Upper lobe of left lung (tissue), 6 donors: ENCODE measurements around the gene BABAM2. TPM values are rescaled to one million over a fixed set of nuclear protein-coding genes. Genes with fewer than 3 reads are reported as not detected.
"Not testable (repeated sequence)": the region's sequence is repeated elsewhere in the genome, so short reads cannot be mapped to it uniquely, and the experiment has no call there.

ENCODE experiments used
- ATAC-seq, 2 donors: fragments of 200-7000 bp; cut with Tn5 transposase; one replicate each; pipeline ENCODE4 v1.9.1; 2022; ENCODE audit warnings: mild to moderate bottlenecking in 2 of 2, moderate library complexity in 2 of 2; ENCODE audit not compliant: low FRiP score in 2 of 2
- DNase-seq, 2 donors: peaks; one replicate each; pipeline ENCODE4 v3.0.0-alpha.2; 2019 to 2020
- H3K27ac ChIP-seq, 4 donors: fragments of 200-600 bp; sonication (generic); one replicate each; pipeline ENCODE4 v1.5.1; 2016 to 2019
- H3K27me3 ChIP-seq, 4 donors: fragments of 200-600 bp; sonication (generic); one replicate each; pipeline ENCODE4 v1.5.1; 2017 to 2019
- H3K36me3 ChIP-seq, 4 donors: fragments of 200-600 bp; sonication (generic); one replicate each; pipeline ENCODE4 v1.5.1; 2016 to 2019
- H3K4me1 ChIP-seq, 4 donors: fragments of 200-600 bp; sonication (generic); one replicate each; pipeline ENCODE4 v1.5.1; 2018 to 2019
- H3K4me3 ChIP-seq, 4 donors: fragments of 200-600 bp; sonication (generic); one replicate each; pipeline ENCODE4 v1.5.1; 2017 to 2019; ENCODE audit warnings: mild to moderate bottlenecking in 2 of 4, moderate library complexity in 1 of 4
- H3K9me3 ChIP-seq, 4 donors: fragments of 200-600 bp; sonication (generic); one replicate each; pipeline ENCODE4 v1.5.1; 2018 to 2019
- EP300 ChIP-seq, 4 donors: sonication (generic); formaldehyde crosslinking; IDR thresholded peaks; one replicate each; pipeline ENCODE4 v1.5.1; 2017; ENCODE audit warnings: antibody characterized with exemption in 4 of 4, control low read depth in 2 of 4
- POLR2A ChIP-seq, 4 donors: fragments of 450-650 bp; IDR thresholded peaks; one replicate each; pipeline ENCODE4 v1.5.1; 2016 to 2017; ENCODE audit warnings: antibody characterized with exemption in 4 of 4, mild to moderate bottlenecking in 2 of 4
- POLR2AphosphoS5 ChIP-seq, 2 donors: sonication (generic); formaldehyde crosslinking; IDR thresholded peaks; one replicate each; pipeline ENCODE4 v1.5.1; 2017; ENCODE audit warnings: antibody characterized with exemption in 2 of 2
- WGBS, 2 donors: methylation state at CpG; one replicate each; pipeline ENCODE4 v1.1.5; 2017 to 2018; 5-methylcytosine and 5-hydroxymethylcytosine counted together
- total RNA-seq, 6 donors: library from RNA; depleted of rRNA in 4 of 6; stranded (reverse); fragments of >200 nt in 4 of 6; gene quantifications; one replicate each; pipeline versions ENCODE4 v1.1.0 to v1.2.1, GENCODE V29; 2016 to 2021
- TF ChIP-seq, protein P1 (sequence below), 6 experiments: fragments of 450-650 bp in 4 of 6; fragments of 200-600 bp in 2 of 6; sonication (generic) in 2 of 6; IDR thresholded peaks; one replicate each; pipeline ENCODE4 v1.5.1; 2016 to 2019; ENCODE audit warnings: antibody characterized with exemption in 6 of 6
- donor health status: DM: no; HTN: no; CAD: no; lungs with moderate emphysema.
- donor health status: DM: no; HTN: yes; CAD: no; lungs with severe emphysema.

BABAM2 gene
- total RNA-seq, 6 donors from 2014 or later: 23.0 to 44.0 (median 38.2) TPM

DNA sequence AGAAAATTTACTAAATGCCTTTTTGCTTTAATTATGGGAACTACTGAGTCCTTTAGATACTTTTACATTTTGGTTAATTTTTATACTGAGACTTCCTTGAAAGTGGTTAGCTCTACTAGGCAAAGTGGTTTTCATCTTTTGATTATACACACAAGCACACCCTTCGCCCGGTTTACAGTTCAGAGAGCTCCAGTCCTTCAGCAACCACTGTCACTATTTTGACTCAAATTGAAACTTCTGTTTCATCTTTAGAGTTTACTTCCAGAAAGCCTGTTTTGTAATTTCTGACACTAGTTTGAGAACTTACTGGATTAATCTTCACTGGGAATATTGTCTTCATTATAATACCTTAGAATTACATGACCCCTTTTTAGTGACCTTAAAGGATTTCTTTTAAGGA lies 361.8 kb downstream of the BABAM2 start:
- H3K4me1 ChIP-seq: no peaks in the 10 kb centered on the region
- H3K9me3 ChIP-seq: no peaks in the 10 kb centered on the region
- no peaks in the 10 kb centered on the region for H3K36me3 ChIP-seq
- DNase-seq: no peak
- WGBS, 2 donors: 73 to 79% methylated on average over 2 of the region's 2 CpGs
- TF ChIP-seq POLR2AphosphoS5 (IDR thresholded peaks at IDR 0.05): no peak
- TF ChIP-seq, protein P1, sequence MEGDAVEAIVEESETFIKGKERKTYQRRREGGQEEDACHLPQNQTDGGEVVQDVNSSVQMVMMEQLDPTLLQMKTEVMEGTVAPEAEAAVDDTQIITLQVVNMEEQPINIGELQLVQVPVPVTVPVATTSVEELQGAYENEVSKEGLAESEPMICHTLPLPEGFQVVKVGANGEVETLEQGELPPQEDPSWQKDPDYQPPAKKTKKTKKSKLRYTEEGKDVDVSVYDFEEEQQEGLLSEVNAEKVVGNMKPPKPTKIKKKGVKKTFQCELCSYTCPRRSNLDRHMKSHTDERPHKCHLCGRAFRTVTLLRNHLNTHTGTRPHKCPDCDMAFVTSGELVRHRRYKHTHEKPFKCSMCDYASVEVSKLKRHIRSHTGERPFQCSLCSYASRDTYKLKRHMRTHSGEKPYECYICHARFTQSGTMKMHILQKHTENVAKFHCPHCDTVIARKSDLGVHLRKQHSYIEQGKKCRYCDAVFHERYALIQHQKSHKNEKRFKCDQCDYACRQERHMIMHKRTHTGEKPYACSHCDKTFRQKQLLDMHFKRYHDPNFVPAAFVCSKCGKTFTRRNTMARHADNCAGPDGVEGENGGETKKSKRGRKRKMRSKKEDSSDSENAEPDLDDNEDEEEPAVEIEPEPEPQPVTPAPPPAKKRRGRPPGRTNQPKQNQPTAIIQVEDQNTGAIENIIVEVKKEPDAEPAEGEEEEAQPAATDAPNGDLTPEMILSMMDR (IDR thresholded peaks at IDR 0.05): no peak
- no peak for TF ChIP-seq POLR2A (IDR thresholded peaks at IDR 0.05)
- TF ChIP-seq EP300 (IDR thresholded peaks at IDR 0.05): no peak
- H3K27ac ChIP-seq: no peak overlapping the region
- no peak overlapping the region for H3K4me3 ChIP-seq
- ATAC-seq: no peak
- no peaks in the 10 kb centered on the region for H3K27me3 ChIP-seq

DNA sequence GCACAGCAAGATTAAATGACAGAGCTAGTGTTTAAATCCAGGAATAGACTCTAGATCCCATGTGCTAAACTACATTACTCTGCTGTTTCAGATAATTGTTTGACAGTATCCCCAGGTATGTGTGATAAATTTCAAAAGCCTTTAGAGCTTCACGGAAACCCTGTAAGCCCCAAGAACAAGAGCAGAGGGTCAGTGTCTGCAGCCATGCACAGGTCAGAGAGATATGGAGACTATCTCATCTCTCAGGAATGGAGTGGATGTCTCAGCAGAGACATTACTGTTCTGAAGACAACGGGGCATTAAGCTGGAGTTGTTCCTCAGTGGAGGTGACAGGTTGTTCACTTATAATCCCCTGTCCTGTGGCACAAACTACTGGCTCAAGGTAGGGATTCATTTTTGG lies 363.0 kb downstream of the BABAM2 start:
- ATAC-seq (no peak), DNase-seq (no peak)
- Histone ChIP-seq H3K4me3 (no peak overlapping the region), H3K4me1 (no peaks in the 10 kb centered on the region), H3K27me3 (no peaks in the 10 kb centered on the region), H3K36me3 (peaks cover 0 to 3% (median 0%) of the 10 kb centered on the region in 4 donors), H3K9me3 (no peaks in the 10 kb centered on the region), H3K27ac (no peak overlapping the region)
- TF ChIP-seq, protein P1 (IDR thresholded peaks at IDR 0.05): no peak
- TF ChIP-seq POLR2A (IDR thresholded peaks at IDR 0.05) (no peak), EP300 (IDR thresholded peaks at IDR 0.05) (no peak), POLR2AphosphoS5 (IDR thresholded peaks at IDR 0.05) (no peak)
- WGBS, 2 donors: 92 to 96% methylated on average over 2 of the region's 2 CpGs

DNA sequence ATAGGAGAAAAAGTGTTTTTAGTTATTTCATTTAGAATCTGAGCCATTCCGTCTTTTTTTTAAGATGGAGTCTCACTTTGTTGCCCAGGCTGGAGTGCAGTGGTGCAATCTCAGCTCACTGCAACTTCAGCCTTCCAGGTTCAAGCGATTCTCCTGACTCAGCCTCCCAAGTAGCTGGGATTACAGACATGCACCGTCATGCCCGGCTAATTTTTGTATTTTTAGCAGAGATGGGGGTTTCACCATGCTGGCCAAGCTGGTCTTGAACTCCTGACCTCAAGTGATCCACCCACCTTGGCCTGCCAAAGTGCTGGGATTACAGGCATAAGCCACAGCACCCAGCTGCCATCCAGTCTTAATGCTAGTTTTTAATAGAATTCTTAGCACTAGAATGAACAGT lies 364.7 kb downstream of the BABAM2 start:
- H3K4me1 ChIP-seq, ATAC-seq, H3K4me3 ChIP-seq, H3K27ac ChIP-seq, H3K27me3 ChIP-seq, H3K9me3 ChIP-seq, H3K36me3 ChIP-seq, DNase-seq: not testable (repeated sequence)
- WGBS, 2 donors: 98 to 99% methylated on average over 4 of the region's 4 CpGs

DNA sequence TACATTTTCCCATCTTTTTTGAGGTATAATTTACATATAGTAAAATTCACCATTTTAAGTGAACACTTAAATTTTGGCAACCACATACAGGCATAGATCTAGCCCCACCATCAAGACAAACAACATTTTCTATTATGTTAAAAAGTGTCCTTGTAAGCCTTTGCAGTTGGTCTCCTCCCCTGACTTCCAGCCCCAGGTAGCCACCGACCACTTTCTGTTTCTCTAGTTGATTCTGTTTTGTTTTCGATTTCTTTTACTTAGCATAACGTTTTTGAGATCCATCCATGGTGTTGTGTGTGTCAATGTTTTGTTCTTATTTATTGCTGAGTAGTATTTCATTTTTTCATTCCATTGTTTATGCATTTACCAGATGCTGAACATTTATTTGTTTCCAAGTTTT lies 366.7 kb downstream of the BABAM2 start:
- Histone ChIP-seq H3K27me3 (no peaks in the 10 kb centered on the region), H3K4me3 (no peak overlapping the region), H3K4me1 (no peaks in the 10 kb centered on the region), H3K36me3 (peaks cover 0 to 3% (median 0%) of the 10 kb centered on the region in 4 donors), H3K27ac (no peak overlapping the region), H3K9me3 (no peaks in the 10 kb centered on the region)
- WGBS, 2 donors: 83 to 85% methylated on average over 3 of the region's 3 CpGs
- no peak for ATAC-seq
- no peak for DNase-seq
- TF ChIP-seq POLR2AphosphoS5 (IDR thresholded peaks at IDR 0.05) (no peak), EP300 (IDR thresholded peaks at IDR 0.05) (no peak), POLR2A (IDR thresholded peaks at IDR 0.05) (no peak)
- TF ChIP-seq, protein P1 (IDR thresholded peaks at IDR 0.05): no peak

DNA sequence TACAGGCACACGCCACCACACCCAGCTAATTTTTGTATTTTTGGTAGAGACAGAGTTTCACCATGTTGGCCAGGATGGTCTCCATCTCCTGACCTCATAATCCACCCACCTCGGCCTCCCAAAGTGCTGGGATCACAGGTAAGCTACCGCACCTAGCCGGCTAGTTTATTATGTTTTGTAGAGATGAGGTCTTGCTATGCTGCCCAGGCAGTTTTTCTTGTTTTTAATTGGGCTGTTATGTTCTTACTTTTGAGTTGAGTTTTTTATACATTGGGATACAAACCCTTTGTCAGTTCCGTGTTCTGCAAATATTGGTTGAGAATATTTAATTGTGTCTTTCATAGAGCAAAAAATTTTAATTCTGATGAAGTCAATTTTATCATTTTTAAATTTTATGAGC lies 368.7 kb downstream of the BABAM2 start:
- H3K36me3 ChIP-seq: not testable (repeated sequence)

DNA sequence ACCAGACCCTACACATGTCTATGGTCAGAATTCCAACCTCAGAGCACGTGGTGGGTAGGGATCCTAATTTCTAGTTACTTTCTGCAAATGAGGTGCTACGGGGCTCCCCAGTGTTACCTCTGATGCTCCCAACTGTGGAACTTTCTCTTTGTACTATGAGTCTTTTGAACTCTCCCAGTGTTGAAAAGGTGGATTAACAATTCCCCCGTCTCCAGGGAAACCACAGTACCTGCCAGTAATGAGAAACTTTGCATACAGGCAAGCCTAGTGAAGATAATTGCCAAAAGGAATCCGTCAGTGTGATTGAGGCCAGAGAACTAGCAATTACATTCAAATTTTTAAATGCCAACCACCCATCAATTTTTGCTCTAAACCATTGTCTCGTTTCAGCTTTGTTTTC lies 373.2 kb downstream of the BABAM2 start:
- Histone ChIP-seq H3K9me3 (no peaks in the 10 kb centered on the region), H3K27me3 (no peaks in the 10 kb centered on the region), H3K36me3 (no peaks in the 10 kb centered on the region), H3K27ac (no peak overlapping the region), H3K4me1 (peaks cover 0 to under 1% (median 0%) of the 10 kb centered on the region in 4 donors), H3K4me3 (no peak overlapping the region)
- WGBS, 2 donors: 92 to 99% methylated on average over 5 of the region's 5 CpGs
- TF ChIP-seq, protein P1 (IDR thresholded peaks at IDR 0.05): no peak
- TF ChIP-seq POLR2AphosphoS5 (IDR thresholded peaks at IDR 0.05): no peak
- no peak for TF ChIP-seq EP300 (IDR thresholded peaks at IDR 0.05)
- no peak for TF ChIP-seq POLR2A (IDR thresholded peaks at IDR 0.05)
- no peak for ATAC-seq
- no peak for DNase-seq

More for the DNA sequence above, 368.7 kb downstream of the BABAM2 start:
- not testable (repeated sequence) for H3K4me3 ChIP-seq, DNase-seq, H3K27ac ChIP-seq, H3K9me3 ChIP-seq, H3K27me3 ChIP-seq, H3K4me1 ChIP-seq, ATAC-seq
- WGBS, 2 donors: 93 to 99% methylated on average over 5 of the region's 5 CpGs
